ENCODE data around the gene MAD2L1.
A peak's percentile ranks its signal among the peaks of the same experiment; 100 is the strongest.

Gene MAD2L1

DNA sequence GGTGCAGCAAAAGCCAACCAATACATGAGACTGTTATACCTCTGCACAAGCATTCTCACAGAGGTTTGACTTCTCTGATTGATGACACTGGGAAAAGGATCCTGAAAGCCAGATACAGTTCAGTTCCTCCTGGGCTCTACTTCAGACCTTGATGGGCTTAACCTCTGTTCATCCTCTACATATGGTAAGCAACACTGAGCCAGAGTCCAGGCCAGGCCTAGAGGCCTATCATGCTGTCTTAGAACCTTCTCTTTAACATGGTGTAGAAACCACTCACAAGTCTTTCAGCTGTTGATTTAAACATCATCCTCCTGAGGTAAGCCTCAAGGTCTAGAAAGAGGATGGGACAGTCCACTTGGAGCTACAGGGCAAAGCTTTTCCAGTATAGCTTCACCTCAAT lies 9.2 kb downstream of the MAD2L1 start:
- no peak for DNase-seq

GRCh38 chr4:120056246-120056645 lies 10.4 kb downstream of the MAD2L1 start:
- DNase-seq: no peak

- no peak for DNase-seq
Measured at GRCh38 chr4:120055795-120056194, 10.9 kb downstream of the MAD2L1 start.

DNA sequence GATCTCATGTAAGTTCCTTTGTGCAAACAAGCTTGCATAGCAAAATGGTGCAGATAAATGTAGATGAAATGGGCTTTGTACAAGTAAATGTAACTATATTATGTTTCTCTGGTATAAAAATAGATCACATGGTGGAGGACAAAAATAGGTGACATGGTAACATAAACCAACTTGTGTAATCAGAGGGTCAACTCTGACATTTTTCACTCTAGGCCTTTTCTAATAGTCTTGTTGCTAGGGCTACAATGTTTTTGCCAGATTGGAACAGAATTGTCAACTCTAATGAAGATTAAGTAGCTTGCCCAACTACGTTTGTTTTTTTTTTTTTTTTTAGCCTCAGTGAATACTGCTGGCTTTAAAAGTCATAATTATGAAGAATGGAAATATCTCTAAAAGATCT lies 11.5 kb downstream of the MAD2L1 start:
- no peak for DNase-seq

GRCh38 chr4:120053911-120054310 lies 12.7 kb downstream of the MAD2L1 start:
- DNase-seq: no peak

DNA sequence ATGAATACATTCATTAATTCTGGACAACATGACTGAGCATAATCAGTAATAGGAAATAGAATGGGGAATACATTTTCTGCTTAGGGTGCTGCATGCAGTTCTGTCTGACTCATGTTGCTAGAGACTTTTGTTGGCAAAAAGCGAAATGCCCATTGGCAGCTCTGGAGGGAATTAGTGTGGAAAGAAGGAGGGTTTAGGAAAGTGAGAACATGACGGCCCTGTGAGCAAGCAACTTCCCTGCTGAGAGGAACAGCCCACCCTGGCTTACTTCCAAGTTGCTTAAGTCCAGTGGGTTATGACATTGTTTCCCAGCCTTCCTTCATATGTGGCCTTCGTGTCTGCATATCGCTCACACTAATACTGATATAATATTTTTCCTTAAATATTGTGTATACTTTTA lies 13.8 kb downstream of the MAD2L1 start:
- no peak for DNase-seq

DNA sequence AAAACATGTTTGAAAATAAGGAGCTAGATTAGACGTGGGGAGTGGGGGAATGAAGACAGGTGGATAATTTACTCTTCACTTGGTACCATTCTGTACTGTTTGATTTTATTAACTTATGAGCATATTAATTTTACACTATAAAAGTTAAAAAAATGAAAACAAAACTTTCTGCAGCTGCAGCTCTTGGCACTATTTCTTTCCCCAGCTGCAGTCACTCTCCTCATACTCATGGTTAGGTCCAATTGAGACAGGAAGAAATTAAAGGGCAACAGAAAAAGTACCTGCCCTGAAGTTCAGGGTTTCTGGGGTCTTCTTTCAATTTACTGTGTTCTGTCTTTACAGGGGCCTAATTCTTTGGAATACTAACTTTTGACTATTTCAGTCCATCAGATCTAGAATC lies 15.4 kb downstream of the MAD2L1 start:
- DNase-seq: no peak

- DNase-seq: peak; percentile 53
Measured at GRCh38 chr4:120049732-120050494, 16.7 kb downstream of the MAD2L1 start.

- no peak for DNase-seq
Measured at GRCh38 chr4:120043828-120044227, 22.8 kb downstream of the MAD2L1 start.

DNA sequence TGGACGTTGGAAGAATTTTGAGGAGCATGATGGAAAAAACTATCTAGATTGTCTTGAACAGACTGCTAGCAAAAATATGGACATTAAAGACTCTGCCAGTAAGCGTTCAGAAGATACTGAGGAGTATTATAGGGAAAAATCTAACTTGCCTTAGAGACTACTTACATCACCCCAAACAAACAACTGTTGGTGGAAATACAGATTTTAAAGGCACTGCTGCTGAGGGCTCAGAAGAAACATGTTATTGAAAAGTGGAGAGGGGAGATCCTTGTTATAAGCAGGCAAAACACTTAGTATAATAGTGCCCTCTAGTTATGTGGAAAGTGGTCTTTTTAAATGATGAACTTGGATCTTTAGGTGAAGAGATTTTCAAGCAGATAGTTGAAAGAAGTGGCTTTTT lies 29.2 kb downstream of the MAD2L1 start:
- DNase-seq: no peak

- no peak for DNase-seq
Measured at GRCh38 chr4:120034913-120035312, 31.7 kb downstream of the MAD2L1 start.

- DNase-seq: no peak
Measured at GRCh38 chr4:120026853-120027252, 39.8 kb downstream of the MAD2L1 start.

GRCh38 chr4:120025516-120025915 lies 41.1 kb downstream of the MAD2L1 start:
- DNase-seq: no peak

- no peak for DNase-seq
Measured at GRCh38 chr4:120018786-120019185, 47.9 kb downstream of the MAD2L1 start.

DNA sequence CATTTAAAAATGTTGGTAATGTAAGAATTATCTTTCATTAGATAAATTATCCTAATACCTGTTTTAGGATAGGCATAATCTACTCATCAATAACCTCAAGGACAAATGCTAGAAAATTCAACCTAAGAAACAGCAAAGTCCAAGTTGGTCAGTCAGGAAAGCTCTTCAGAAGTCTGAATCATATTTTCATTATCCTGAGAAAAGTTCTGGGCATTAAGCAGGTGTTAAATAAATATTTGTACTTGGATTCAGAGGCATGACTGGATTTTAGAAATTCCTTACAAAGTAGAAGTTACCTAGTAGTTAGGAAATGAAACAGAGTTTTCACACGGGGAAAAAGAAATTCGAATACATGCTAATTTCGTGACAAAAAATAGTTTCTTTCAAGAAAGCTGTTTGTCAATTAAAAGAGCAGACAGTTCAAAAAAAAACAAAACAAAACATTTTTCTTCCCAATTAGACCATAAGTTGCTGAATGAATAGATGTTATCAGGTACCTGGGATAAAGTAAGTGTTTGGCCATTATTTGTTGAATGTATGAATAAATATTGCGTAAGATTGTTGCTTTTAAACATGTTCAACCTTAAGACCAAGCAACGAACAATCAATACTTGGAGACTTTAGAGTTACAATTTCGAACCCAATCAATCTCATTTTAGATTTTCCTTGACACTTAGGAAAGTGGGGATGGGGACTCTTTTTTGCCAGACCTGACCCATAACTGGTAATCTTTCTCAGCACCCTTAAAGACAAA lies 48.5 kb downstream of the MAD2L1 start:
- no peak for DNase-seq

DNA sequence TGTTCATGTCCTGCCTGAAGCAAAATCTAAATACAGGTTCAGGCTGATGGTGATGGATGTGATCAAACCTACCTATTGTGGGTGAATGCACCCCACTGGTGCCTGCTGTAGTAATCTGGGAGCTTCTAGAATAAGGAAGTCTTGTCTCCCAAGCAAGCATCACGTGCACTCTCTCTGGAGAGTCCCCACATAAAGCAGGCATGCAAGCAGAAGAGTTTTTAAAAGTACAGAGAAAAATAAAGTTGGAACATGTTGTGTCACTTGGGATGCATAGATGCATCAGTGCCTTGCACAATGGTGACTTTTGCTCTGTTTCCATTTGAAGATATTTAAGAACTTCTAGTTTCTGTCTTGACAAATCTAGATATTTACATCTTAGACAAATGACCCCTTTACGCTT lies 54.9 kb downstream of the MAD2L1 start:
- no peak for DNase-seq

- DNase-seq: no peak
Measured at GRCh38 chr4:120010646-120011045, 56.0 kb downstream of the MAD2L1 start.

- no peak for DNase-seq
Measured at GRCh38 chr4:120009731-120010130, 56.9 kb downstream of the MAD2L1 start.

GRCh38 chr4:120008957-120009356 lies 57.7 kb downstream of the MAD2L1 start:
- DNase-seq: no peak

- DNase-seq: no peak
Measured at GRCh38 chr4:120007896-120008436, 58.7 kb downstream of the MAD2L1 start.

- peak; percentile 53 for DNase-seq
Measured at GRCh38 chr4:120007191-120007871, 59.3 kb downstream of the MAD2L1 start.

Data from NCI-H1436 (cell line).